Activated CD4-positive, alpha-beta memory T cell treated with anti-CD3 and anti-CD28 coated beads for 36 hours (primary cell): ENCODE measurements around the gene PADI1. TPM values are rescaled to one million over a fixed set of nuclear protein-coding genes. Genes with fewer than 3 reads are reported as not detected.

Experiments
- CTCF ChIA-PET: fragments of 350-600 bp; sonication (Branson Sonifier 250); formaldehyde crosslinking; loops from one replicate; lab custom pipeline; 2021; ENCODE audit warnings: antibody characterized with exemption, inconsistent platforms; lab: Charles Lee
- POLR2A ChIA-PET: fragments of 350-600 bp; sonication (Branson Sonifier 250); formaldehyde crosslinking; loops from one replicate; lab custom pipeline; 2021; ENCODE audit warnings: antibody characterized with exemption; lab: Charles Lee
- DNase-seq: peaks from one replicate; pipeline ENCODE4 v3.0.0-alpha.2; 2020
- H3K27ac Mint-ChIP-seq: one replicate; pipeline ENCODE4 v1.8.0; 2021; ENCODE audit warnings: mixed read lengths
- H3K27me3 Mint-ChIP-seq: one replicate; pipeline ENCODE4 v1.8.0; 2021; ENCODE audit warnings: mixed read lengths
- H3K36me3 Mint-ChIP-seq: one replicate; pipeline ENCODE4 v1.8.0; 2021; ENCODE audit warnings: mixed read lengths
- H3K4me1 Mint-ChIP-seq: one replicate; pipeline ENCODE4 v1.8.0; 2021; ENCODE audit warnings: low read depth, mixed read lengths
- H3K4me3 Mint-ChIP-seq: one replicate; pipeline ENCODE4 v1.8.0; 2021; ENCODE audit warnings: mild to moderate bottlenecking, mixed read lengths
- H3K9me3 Mint-ChIP-seq: one replicate; pipeline ENCODE4 v1.8.0; 2021; ENCODE audit warnings: mixed read lengths
- intact Hi-C: fragments of 100-400 bp; cut with micrococcal nuclease; formaldehyde crosslinking; loops from one replicate; pipeline ENCODE4 v1.15.1; 2023
- total RNA-seq, 2 experiments: library from RNA; stranded (reverse); gene quantifications; one replicate each; pipeline ENCODE4 v1.2.3, GENCODE V29; 2021

The PADI1 gene
- total RNA-seq, 2 experiments from 2014 or later, result not detected

GRCh38 chr1:17194615-17195528 lies 10.1 kb upstream of the PADI1 start:
- Mint-ChIP-seq H3K36me3 (no peaks in the 10 kb centered on the region), H3K27ac (no peak overlapping the region), H3K9me3 (no peaks in the 10 kb centered on the region), H3K4me1 (peaks cover 8% of the 10 kb centered on the region), H3K4me3 (no peak overlapping the region), H3K27me3 (no peaks in the 10 kb centered on the region)
- intact Hi-C loops, result no loop called here
- DNase-seq, result no peak
- ChIA-PET CTCF (interaction anchor here (0.7 kb wide), 1 partner anchor 69 kb away, joined by 3 read pairs; no protein-coding TSS in a partner anchor), POLR2A (no interaction called here)

DNA sequence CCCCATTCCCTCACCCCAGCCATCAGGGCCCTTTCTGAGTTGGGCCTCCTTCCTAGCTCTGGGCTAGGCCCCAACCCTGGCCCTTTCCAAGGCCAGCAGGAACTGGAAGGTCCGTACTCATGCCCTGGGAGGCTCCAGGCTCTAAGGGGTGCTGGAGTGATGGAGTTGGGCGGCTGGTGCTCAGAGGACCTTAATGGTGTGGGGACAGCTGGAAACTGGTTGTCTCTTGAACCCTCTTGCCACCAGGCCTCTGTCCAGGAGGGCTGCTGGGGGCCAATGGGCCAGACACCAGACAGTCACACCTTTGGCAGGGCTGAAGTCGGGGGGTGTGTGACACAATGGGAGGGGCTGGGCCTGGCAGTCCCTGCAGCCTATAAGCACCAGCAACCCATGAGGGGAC lies 9.2 kb upstream of the PADI1 start:
- no peak for DNase-seq
- POLR2A ChIA-PET, result no interaction called here
- no peak overlapping the region for H3K27ac Mint-ChIP-seq
- intact Hi-C loops, result no loop called here
- peaks cover 13% of the 10 kb centered on the region for H3K4me1 Mint-ChIP-seq
- H3K4me3 Mint-ChIP-seq, result no peak overlapping the region
- CTCF ChIA-PET, result no interaction called here
- no peaks in the 10 kb centered on the region for H3K36me3 Mint-ChIP-seq
- no peaks in the 10 kb centered on the region for H3K9me3 Mint-ChIP-seq
- no peaks in the 10 kb centered on the region for H3K27me3 Mint-ChIP-seq

DNA sequence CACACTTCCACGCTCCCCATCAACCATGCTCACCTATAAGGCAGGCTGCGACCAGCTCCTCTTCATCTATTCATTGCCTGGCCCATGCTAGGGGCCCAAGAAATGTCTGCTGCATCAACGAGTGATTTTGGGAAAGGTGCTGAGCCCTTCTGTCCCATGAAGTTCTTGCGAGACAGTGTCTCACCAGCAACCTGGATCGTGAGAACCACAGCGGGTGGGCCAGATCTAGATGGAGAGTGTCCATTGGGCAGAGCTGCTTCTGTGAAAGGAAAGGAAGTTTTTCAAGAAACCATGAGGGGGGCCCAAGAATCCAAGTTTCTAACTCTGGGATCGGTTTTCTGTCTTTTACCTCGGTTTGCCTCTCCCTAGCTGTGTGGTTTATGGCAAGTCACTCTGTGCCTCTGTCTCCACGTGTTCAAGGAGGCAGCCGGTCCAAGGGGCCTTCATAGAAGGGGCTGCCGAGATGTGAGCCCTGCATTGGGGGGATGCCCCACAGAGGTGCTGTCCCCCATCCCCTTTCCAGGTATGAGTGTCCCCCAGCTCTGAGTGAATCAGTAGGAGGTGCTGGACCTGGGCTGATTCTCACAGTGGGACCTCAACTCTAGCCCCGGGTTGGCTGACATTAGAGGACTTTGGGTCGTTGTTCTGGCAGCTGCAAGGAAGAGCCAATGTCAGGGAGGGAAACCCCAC lies 8.3 kb upstream of the PADI1 start:
- Mint-ChIP-seq H3K4me3 (no peak overlapping the region), H3K9me3 (no peaks in the 10 kb centered on the region), H3K36me3 (no peaks in the 10 kb centered on the region), H3K27me3 (no peaks in the 10 kb centered on the region), H3K27ac (no peak overlapping the region), H3K4me1 (peaks cover 22% of the 10 kb centered on the region)
- DNase-seq, result peak; percentile 6
- intact Hi-C loops, result no loop called here
- POLR2A ChIA-PET, result no interaction called here
- CTCF ChIA-PET, result interaction anchor here (0.7 kb wide), 1 partner anchor 71 kb away, joined by 3 read pairs; no protein-coding TSS in a partner anchor

DNA sequence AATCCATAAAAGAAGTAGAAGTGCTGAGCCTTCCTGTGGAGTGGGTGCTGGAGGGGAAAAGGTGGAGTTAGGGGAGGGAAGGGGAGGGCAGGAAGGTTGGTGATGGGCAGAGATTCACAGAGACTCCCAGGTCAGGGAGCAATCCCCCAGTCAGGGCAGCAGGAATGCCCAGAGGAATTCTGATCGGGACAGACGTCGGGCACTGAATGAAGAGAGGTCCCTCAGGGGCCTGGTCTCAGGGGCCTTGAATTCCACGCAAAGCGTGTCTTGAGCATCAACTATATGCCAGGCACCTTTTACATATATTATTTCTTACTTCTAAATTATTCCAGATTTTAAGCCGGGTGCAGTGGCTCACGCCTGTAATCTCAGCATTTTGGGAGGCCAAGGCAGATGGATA lies 7.2 kb upstream of the PADI1 start:
- Mint-ChIP-seq H3K36me3 (no peaks in the 10 kb centered on the region), H3K27me3 (peaks cover 2% of the 10 kb centered on the region), H3K4me3 (no peak overlapping the region), H3K9me3 (no peaks in the 10 kb centered on the region), H3K4me1 (peaks cover 33% of the 10 kb centered on the region), H3K27ac (no peak overlapping the region)
- CTCF ChIA-PET, result no interaction called here
- intact Hi-C loops, result no loop called here
- DNase-seq, result peak; percentile 4
- POLR2A ChIA-PET, result no interaction called here

GRCh38 chr1:17198476-17199258 lies 6.3 kb upstream of the PADI1 start:
- intact Hi-C loops, result no loop called here
- peaks cover 7% of the 10 kb centered on the region for H3K27me3 Mint-ChIP-seq
- H3K4me1 Mint-ChIP-seq, result peaks cover 36% of the 10 kb centered on the region
- CTCF ChIA-PET, result no interaction called here
- POLR2A ChIA-PET, result no interaction called here
- no peaks in the 10 kb centered on the region for H3K9me3 Mint-ChIP-seq
- H3K36me3 Mint-ChIP-seq, result no peaks in the 10 kb centered on the region
- no peak overlapping the region for H3K4me3 Mint-ChIP-seq
- no peak overlapping the region for H3K27ac Mint-ChIP-seq
- DNase-seq, result peak; percentile 7

DNA sequence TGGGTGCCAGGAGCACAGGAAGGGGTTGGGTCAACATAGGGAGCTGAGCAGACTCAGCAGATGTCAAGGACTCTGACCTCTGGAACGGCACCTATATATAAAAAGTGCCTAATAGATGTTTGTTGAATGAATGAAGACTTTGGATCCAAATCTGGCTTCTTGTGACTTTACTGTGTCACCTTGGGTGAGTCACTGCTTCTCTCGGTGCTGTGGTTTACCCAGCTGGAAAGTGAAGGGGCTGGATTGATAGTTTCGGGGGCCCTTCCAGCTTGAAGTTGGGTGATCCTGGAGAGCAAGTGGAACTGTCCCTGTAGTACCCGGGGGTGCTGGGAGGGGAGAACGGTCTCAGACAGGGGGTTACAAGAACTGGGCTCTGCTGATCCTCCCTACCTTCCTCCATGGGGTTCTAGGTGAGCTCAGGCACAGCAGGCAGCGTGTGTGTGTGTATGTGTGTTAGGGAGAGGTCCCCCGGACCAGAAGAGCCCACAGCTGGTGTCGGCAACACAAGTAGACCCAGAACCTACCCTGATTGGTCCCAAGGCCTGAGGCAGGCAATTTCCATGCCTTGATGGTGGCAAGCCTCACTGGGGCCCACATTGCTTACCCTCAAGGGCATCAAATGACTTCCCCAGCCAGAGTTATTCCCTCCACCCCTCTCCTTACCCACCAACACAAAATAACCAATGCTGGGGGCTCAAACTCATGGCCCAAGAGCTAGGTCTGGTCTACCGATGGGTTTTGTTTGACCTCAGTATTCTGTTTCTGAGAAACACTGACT lies 5.5 kb upstream of the PADI1 start:
- intact Hi-C loops, result no loop called here
- Mint-ChIP-seq H3K4me3 (no peak overlapping the region), H3K27ac (no peak overlapping the region), H3K27me3 (peaks cover 11% of the 10 kb centered on the region), H3K36me3 (no peaks in the 10 kb centered on the region), H3K9me3 (no peaks in the 10 kb centered on the region), H3K4me1 (peaks cover 36% of the 10 kb centered on the region)
- CTCF ChIA-PET, result no interaction called here
- peak; percentile 36 for DNase-seq
- POLR2A ChIA-PET, result no interaction called here

DNA sequence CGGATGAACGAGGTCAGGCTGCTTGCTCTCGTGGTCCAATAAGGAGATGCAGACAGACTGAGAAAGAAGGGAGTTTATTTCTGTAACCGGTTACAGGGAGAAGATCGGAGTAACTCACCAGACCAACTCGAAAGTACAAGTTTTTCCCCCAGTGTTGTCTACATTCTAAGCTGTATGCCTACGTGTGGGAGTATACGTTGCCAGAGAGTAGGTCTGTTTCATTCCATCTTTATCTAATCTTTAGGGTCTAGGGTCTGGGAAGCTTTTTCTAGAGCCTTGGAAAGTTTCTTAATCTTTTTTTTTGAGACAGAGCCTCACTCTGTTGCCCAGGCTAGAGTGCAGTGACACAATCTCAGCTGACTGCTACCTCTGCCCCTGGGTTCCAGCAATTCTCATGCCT lies 4.7 kb upstream of the PADI1 start:
- Mint-ChIP-seq H3K36me3 (no peaks in the 10 kb centered on the region), H3K9me3 (no peaks in the 10 kb centered on the region), H3K27ac (peak overlapping the region; percentile 52), H3K4me3 (no peak overlapping the region), H3K4me1 (peaks cover 36% of the 10 kb centered on the region), H3K27me3 (peaks cover 13% of the 10 kb centered on the region)
- intact Hi-C loops, result no loop called here
- DNase-seq, result peak; percentile 7
- ChIA-PET CTCF (no interaction called here), POLR2A (no interaction called here)

GRCh38 chr1:17200756-17201155 lies 4.2 kb upstream of the PADI1 start:
- DNase-seq, result peak; percentile 6
- no peaks in the 10 kb centered on the region for H3K9me3 Mint-ChIP-seq
- H3K4me3 Mint-ChIP-seq, result no peak overlapping the region
- CTCF ChIA-PET, result interaction anchor here (1.0 kb wide), 1 partner anchor 76 kb away, joined by 6 read pairs; no protein-coding TSS in a partner anchor
- peaks cover 16% of the 10 kb centered on the region for H3K27me3 Mint-ChIP-seq
- H3K27ac Mint-ChIP-seq, result no peak overlapping the region
- intact Hi-C loops, result no loop called here
- no peaks in the 10 kb centered on the region for H3K36me3 Mint-ChIP-seq
- peaks cover 36% of the 10 kb centered on the region for H3K4me1 Mint-ChIP-seq
- POLR2A ChIA-PET, result no interaction called here

DNA sequence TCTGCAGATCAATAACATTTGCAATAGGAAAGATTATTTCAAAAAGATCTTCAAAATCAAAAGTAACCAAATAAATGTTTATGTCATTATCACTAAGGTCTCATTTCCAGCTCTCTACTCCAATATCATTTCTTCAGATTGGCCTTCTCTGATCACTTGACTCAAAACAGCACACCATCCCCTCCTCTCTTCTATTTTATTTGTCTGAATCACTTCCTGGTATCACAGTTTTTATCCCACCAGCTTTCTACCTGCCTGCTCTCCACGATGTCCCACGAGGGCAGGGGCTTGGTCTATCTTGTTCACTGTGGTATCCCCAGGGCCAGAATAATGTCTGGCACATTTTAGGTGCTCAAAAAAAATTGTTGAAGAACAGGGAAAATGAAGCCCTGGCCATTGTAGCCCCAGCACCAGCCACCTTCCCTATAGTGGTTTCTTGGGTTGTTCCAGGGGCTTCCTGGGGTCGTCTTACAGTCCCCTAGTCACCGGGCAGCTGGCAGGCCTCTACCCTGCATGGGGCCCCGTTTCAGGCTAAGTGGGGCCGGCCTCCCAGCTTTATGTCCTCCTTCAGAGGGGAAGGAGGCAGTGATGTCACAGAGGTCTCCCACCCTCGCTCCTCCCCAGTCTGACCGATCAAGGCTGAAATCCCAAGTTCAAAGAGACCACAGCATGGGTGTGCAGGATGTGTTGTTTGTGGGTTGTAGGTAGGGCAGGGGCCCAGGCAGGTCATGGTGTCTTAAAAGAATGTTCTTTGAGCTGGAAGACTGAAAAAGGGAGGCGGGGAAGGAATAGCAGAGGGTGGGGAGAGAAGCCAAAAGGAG lies 3.5 kb upstream of the PADI1 start:
- Mint-ChIP-seq H3K27me3 (peaks cover 17% of the 10 kb centered on the region), H3K4me1 (peaks cover 36% of the 10 kb centered on the region), H3K27ac (peak overlapping the region; percentile 40), H3K36me3 (no peaks in the 10 kb centered on the region), H3K4me3 (no peak overlapping the region), H3K9me3 (no peaks in the 10 kb centered on the region)
- ChIA-PET CTCF (interaction anchor here (1.0 kb wide), 1 partner anchor 76 kb away, joined by 6 read pairs; no protein-coding TSS in a partner anchor), POLR2A (no interaction called here)
- intact Hi-C loops, result no loop called here
- DNase-seq, result peak; percentile 57

DNA sequence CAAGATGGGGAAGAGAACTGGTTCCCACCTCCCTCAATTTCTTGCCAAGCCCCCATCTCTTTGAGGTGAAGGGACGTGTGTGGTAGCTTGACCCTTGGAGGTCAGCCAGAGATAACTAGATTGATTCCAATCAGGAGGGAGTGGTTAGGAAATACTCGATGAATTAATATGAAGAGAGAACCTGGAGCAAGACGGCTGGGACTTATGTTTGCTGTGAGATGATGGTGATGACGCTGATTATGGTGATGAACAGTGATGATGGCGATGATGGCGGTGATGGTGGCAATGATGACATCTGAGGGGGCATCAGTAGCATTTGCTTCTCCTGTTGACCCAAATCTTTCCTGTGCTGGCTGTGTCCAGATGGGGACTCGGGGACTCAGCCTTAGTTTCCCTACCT lies 724 bp downstream of the PADI1 start:
- Mint-ChIP-seq H3K9me3 (no peaks in the 10 kb centered on the region), H3K4me3 (no peak overlapping the region), H3K4me1 (peaks cover 37% of the 10 kb centered on the region), H3K36me3 (no peaks in the 10 kb centered on the region), H3K27me3 (peaks cover 21% of the 10 kb centered on the region), H3K27ac (no peak overlapping the region)
- DNase-seq, result no peak
- POLR2A ChIA-PET, result no interaction called here
- intact Hi-C loops, result no loop called here
- CTCF ChIA-PET, result interaction anchor here (1.1 kb wide), 1 partner anchor 80 kb away, joined by 3 read pairs; no protein-coding TSS in a partner anchor

GRCh38 chr1:17206196-17206595 lies 1.3 kb downstream of the PADI1 start:
- intact Hi-C loops, result no loop called here
- CTCF ChIA-PET, result interaction anchor here (1.1 to 1.9 kb wide), 2 partner anchors 31 to 80 kb away, joined by 3 to 10 read pairs; no protein-coding TSS in a partner anchor
- H3K4me1 Mint-ChIP-seq, result peaks cover 31% of the 10 kb centered on the region
- H3K27me3 Mint-ChIP-seq, result peaks cover 21% of the 10 kb centered on the region
- H3K27ac Mint-ChIP-seq, result no peak overlapping the region
- no peak overlapping the region for H3K4me3 Mint-ChIP-seq
- H3K9me3 Mint-ChIP-seq, result no peaks in the 10 kb centered on the region
- DNase-seq, result no peak
- H3K36me3 Mint-ChIP-seq, result no peaks in the 10 kb centered on the region
- POLR2A ChIA-PET, result no interaction called here
